Adrenal gland (tissue), 12 donors: ENCODE results near the gene KCNK2. TPM values are rescaled to one million over a fixed set of nuclear protein-coding genes. Genes with fewer than 3 reads are reported as not detected.

Experiments used
- DNase-seq, 7 donors: peaks; one replicate each; pipeline ENCODE4 v3.0.0-alpha.2; 2019 to 2020
- H3K27ac ChIP-seq, 5 donors: fragments of 200-600 bp; sonication (generic) in 4 of 5; 1 replicate in 3 of 5; 2 replicates in 2 of 5; pipeline versions ENCODE4 v1.5.1 to v1.8.0; 2016 to 2020; ENCODE audit warnings: mild to moderate bottlenecking in 1 of 5
- H3K27me3 ChIP-seq: fragments of 200-600 bp; 2 replicates; pipeline ENCODE4 v1.8.0; 2021
- H3K36me3 ChIP-seq, 2 donors: fragments of 200-600 bp; replicated peaks in 1 of 2; 1 replicate in 1 of 2; 2 replicates in 1 of 2; pipeline versions ENCODE4 v1.5.1 to v1.8.0; 2018 to 2022
- H3K4me1 ChIP-seq, 2 donors: fragments of 200-600 bp; replicated peaks in 1 of 2; 1 replicate in 1 of 2; 2 replicates in 1 of 2; pipeline versions ENCODE4 v1.5.1 to v1.8.0; 2018 to 2021
- H3K4me3 ChIP-seq, 4 donors: fragments of 200-600 bp; sonication (generic) in 3 of 4; one replicate each; pipeline ENCODE4 v1.5.1; 2016 to 2018
- H3K9me3 ChIP-seq, 3 donors: fragments of 200-600 bp; sonication (generic) in 1 of 3; replicated peaks in 1 of 3; 1 replicate in 2 of 3; 2 replicates in 1 of 3; pipeline versions ENCODE4 v1.5.1 to v1.8.0; 2016 to 2021
- CTCF ChIP-seq, 6 experiments: fragments of 450-650 bp in 4 of 6; fragments of 200-600 bp in 2 of 6; sonication (generic) in 1 of 6; IDR thresholded peaks; 1 replicate in 5 of 6; 2 replicates in 1 of 6; pipeline versions ENCODE4 v1.5.1 to v1.8.0; 2016 to 2021; ENCODE audit warnings: antibody characterized with exemption in 6 of 6, mild to moderate bottlenecking in 2 of 6, moderate library complexity in 1 of 6
- POLR2A ChIP-seq, 2 donors: fragments of 450-650 bp; IDR thresholded peaks; one replicate each; pipeline ENCODE4 v1.6.1; 2017; ENCODE audit warnings: antibody characterized with exemption in 2 of 2, mild to moderate bottlenecking in 2 of 2, moderate library complexity in 1 of 2
- whole genome bisulfite sequencing, 4 donors: extraction: QIAGEN DNeasy Blood & Tissue Kit in 2 of 4; methylation state at CpG; one replicate each; pipeline versions ENCODE4 v1.1.5 to v1.1.7; 2013 to 2017; 5-methylcytosine and 5-hydroxymethylcytosine counted together
- intact Hi-C, 2 donors: fragments of 100-400 bp; cut with DNase I; formaldehyde crosslinking; loops; one replicate each; pipeline versions ENCODE4 v1.14.1 to v1.15.0; 2022 to 2023
- polyA plus RNA-seq, 3 donors: library from polyadenylated mRNA; stranded (reverse); fragments of 200-250 nt in 2 of 3; fragments of 350-450 nt in 1 of 3; fragmentation: Illumina TruSeq in 1 of 3; extraction: RNeasy Lipid Tissue Mini Kit (QIAGEN cat#74804) in 1 of 3; gene quantifications; one replicate each; pipeline ENCODE4 v1.2.3, GENCODE V29; 2013 to 2014
- total RNA-seq, 9 donors: library from RNA; depleted of rRNA in 4 of 9; stranded (reverse); fragments of >200 nt in 4 of 9; fragments of 120-200 nt in 1 of 9; fragmentation: NEBNext Ultra II Directional in 1 of 9; extraction: Animal tissue kit (Norgen Biotek cat#: 25700) in 1 of 9; gene quantifications; one replicate each; pipeline versions ENCODE4 v1.1.0 to v1.2.4, GENCODE V29; 2013 to 2023
- donor health status: healthy with polysubstance abuse.
- donor health status: Bipolar disorder and iron deficiency.
- donor health status: DM: yes; HTN: yes; CAD: no.
- donor health status: DM: no; HTN: no; CAD: no.
- donor health status: DM: no; HTN: no; CAD: no.
- donor health status: DM: yes; HTN: yes; CAD: no.

The KCNK2 gene
- total and polyA plus RNA-seq, 12 donors = 13.8 to 138 (median 82.9) TPM

- Histone ChIP-seq H3K36me3 (no peaks in the 10 kb centered on the region), H3K27me3 (no peaks in the 10 kb centered on the region), H3K27ac (no peak overlapping the region), H3K4me3 (no peak overlapping the region), H3K4me1 (peaks cover 0 to 5% of the 10 kb centered on the region in 2 donors), H3K9me3 (no peaks in the 10 kb centered on the region)
- peak in 5 of 6 experiments; percentile 11 to 45 (median 35) for TF ChIP-seq CTCF (IDR thresholded peaks at IDR 0.05)
- TF ChIP-seq POLR2A (IDR thresholded peaks at IDR 0.05) = no peak
- intact Hi-C loops = no loop called here
- DNase-seq = peak in 2 of 7 donors; percentile 14 to 30
- 67 to 70% (median 69%) methylated on average over 8 of the region's 8 CpGs for WGBS, 4 donors
These were observed 63.9 kb downstream of the KCNK2 start for GRCh38 chr1:215146240-215146975.

GRCh38 chr1:215147024-215147423, 64.5 kb downstream of the KCNK2 start:
- intact Hi-C loops = no loop called here
- Histone ChIP-seq H3K27ac (no peak overlapping the region), H3K4me1 (peaks cover 0 to 5% of the 10 kb centered on the region in 2 donors), H3K27me3 (no peaks in the 10 kb centered on the region), H3K9me3 (no peaks in the 10 kb centered on the region), H3K4me3 (no peak overlapping the region), H3K36me3 (no peaks in the 10 kb centered on the region)
- WGBS, 4 donors = 81 to 89% (median 84%) methylated on average over 3 of the region's 3 CpGs
- TF ChIP-seq CTCF (IDR thresholded peaks at IDR 0.05) (no peak), POLR2A (IDR thresholded peaks at IDR 0.05) (no peak)
- DNase-seq = no peak

GRCh38 chr1:215151841-215152549, 69.5 kb downstream of the KCNK2 start:
- H3K4me1 ChIP-seq = no peaks in the 10 kb centered on the region
- 84 to 94% (median 88%) methylated on average over 2 of the region's 2 CpGs for WGBS, 4 donors
- no peaks in the 10 kb centered on the region for H3K27me3 ChIP-seq
- no peaks in the 10 kb centered on the region for H3K36me3 ChIP-seq
- TF ChIP-seq POLR2A (IDR thresholded peaks at IDR 0.05) (no peak), CTCF (IDR thresholded peaks at IDR 0.05) (no peak)
- DNase-seq = no peak
- no peaks in the 10 kb centered on the region for H3K9me3 ChIP-seq
- H3K4me3 ChIP-seq = no peak overlapping the region
- intact Hi-C loops = no loop called here
- H3K27ac ChIP-seq = no peak overlapping the region

GRCh38 chr1:215156232-215156631, 73.7 kb downstream of the KCNK2 start:
- TF ChIP-seq POLR2A (IDR thresholded peaks at IDR 0.05) = no peak
- 87 to 100% (median 95%) methylated on average over 1 of the region's 1 CpG for WGBS, 4 donors

More at GRCh38 chr1:215156232-215156631, 73.7 kb downstream of the KCNK2 start:
- Histone ChIP-seq H3K4me1 (no peaks in the 10 kb centered on the region), H3K36me3 (no peaks in the 10 kb centered on the region), H3K9me3 (no peaks in the 10 kb centered on the region), H3K4me3 (no peak overlapping the region), H3K27me3 (no peaks in the 10 kb centered on the region), H3K27ac (no peak overlapping the region)
- intact Hi-C loops = no loop called here
- peak in 6 of 7 donors; percentile 27 to 69 (median 46) for DNase-seq
